PFSK-1 (cell line): ENCODE data around the gene ATP5F1D.

Experiments used
- FOXP2 ChIP-seq: optimal IDR thresholded peaks from 2 replicates; pipeline ENCODE3; 2011; ENCODE audit warnings: borderline replicate concordance, control low read depth, inconsistent platforms; ENCODE audit not compliant: insufficient read depth; ENCODE audit errors: extremely low read length, extremely low read depth
- POLR2AphosphoS5 ChIP-seq: IDR thresholded peaks from 2 replicates; pipeline ENCODE4 v1.6.1; 2012; ENCODE audit warnings: low read depth, mild to moderate bottlenecking, control low read depth, low read length, moderate library complexity
- REST ChIP-seq, 2 experiments: IDR thresholded peaks; 2 replicates each; pipeline versions ENCODE4 v1.6.1 to v1.8.0; 2011 to 2012; ENCODE audit warnings: low read depth in 2 of 2, low read length in 2 of 2, control low read depth in 1 of 2, inconsistent platforms in 1 of 2, mild to moderate bottlenecking in 1 of 2, moderate library complexity in 1 of 2; ENCODE audit not compliant: insufficient read depth in 1 of 2
- SIN3A ChIP-seq: IDR thresholded peaks from 2 replicates; pipeline ENCODE4 v1.6.1; 2012; ENCODE audit warnings: mild to moderate bottlenecking, low read length, moderate library complexity, borderline replicate concordance; ENCODE audit not compliant: insufficient read depth
- TAF1 ChIP-seq: IDR thresholded peaks from 2 replicates; pipeline ENCODE4 v1.6.1; 2012; ENCODE audit warnings: low read length, control low read depth, borderline replicate concordance; ENCODE audit not compliant: insufficient read depth

ATP5F1D gene

DNA sequence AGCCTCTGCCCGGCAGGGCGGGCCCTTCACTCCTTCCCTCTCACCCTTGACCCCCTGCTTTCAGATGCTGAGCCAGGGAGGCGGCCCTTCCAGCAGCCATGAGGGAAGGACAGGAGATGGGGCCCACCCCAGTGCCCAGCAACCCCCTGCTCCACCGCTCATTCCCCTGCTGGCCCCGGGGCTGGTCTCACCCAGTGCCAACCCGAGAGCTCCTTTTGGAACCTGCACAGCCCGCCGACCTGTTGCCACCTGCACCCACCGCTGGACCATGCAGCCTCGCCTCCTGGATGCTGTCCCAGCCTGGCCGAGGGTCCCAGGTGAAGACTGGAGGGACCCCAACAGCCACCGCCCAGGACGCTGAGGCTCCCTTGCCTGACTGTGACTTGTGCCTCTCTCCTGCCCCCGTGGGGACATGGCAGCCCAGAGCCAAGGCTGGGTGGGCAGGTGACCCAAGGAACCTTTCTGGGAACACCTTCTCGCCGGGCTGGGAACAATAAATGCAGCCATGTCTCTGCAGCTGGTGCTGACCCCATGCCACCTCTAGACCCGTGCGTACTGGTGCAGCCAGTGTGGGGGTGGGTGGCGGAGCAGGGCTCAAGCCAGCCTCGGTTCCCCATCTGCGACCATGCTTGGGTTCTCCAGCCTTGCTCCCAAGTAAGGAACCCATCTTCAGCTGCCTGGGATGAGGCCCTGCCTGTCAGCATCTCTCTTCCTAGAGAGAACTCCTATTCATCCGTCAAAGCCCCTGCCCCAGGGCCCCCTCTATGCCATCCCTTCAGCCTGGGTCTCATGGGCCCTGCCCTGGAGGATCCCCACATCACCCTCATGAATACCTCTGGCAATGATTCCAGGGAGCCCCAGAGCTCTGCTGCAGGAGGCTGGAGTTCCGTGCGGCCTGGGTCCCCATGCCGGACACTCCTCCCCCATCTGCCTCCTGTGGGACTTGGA is 37.4 kb downstream of the ATP5F1D start:
- TF ChIP-seq SIN3A: no peak
- no peak for TF ChIP-seq TAF1
- TF ChIP-seq REST (IDR thresholded peaks at IDR 0.05; ENCODE audit: insufficient read depth in 1 of 2, low read depth in 2 of 2, low read length in 2 of 2): no peak
- no peak for TF ChIP-seq FOXP2
- no peak for TF ChIP-seq POLR2AphosphoS5

DNA sequence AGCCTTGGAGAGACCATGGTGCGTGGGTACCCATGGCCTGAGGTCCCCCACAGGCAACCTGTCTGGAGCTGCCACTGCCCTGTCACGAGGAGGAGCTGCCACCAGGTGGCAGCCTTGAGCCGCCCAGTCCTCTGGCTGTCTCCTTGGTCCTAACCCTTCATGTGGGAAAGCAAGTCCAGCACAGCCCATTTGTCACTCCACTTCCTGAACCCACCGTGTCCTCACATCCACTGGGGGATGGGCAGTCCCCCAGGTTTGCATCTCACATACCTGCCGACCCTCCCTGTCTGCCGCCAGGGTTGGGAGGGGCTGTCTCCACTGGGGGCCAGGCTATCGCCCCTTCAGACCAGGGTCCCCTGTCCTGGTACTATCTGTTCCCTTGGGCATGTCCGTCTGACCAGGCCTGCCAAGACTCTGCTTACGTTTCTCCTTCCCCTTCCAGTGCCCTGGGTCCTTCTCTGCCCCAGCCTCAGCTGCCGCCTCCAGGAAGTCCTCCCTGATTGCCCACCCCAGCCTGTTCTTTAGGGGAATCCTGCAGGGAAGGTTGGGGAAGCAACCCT is 38.3 kb downstream of the ATP5F1D start:
- TF ChIP-seq POLR2AphosphoS5 (no peak; the same call in 1 of the 2 replicates), FOXP2 (peak; percentile 59), TAF1 (no peak), SIN3A (no peak), REST (IDR thresholded peaks at IDR 0.05; ENCODE audit: insufficient read depth in 1 of 2, low read depth in 2 of 2, low read length in 2 of 2) (no peak)

GRCh38 chr19:1280636-1281568 is 39.4 kb downstream of the ATP5F1D start:
- TF ChIP-seq TAF1: no peak
- no peak for TF ChIP-seq POLR2AphosphoS5
- no peak for TF ChIP-seq SIN3A
- no peak for TF ChIP-seq REST (IDR thresholded peaks at IDR 0.05; ENCODE audit: insufficient read depth in 1 of 2, low read depth in 2 of 2, low read length in 2 of 2)
- TF ChIP-seq FOXP2: no peak

GRCh38 chr19:1281569-1282287 is 40.2 kb downstream of the ATP5F1D start:
- TF ChIP-seq POLR2AphosphoS5 (no peak), TAF1 (no peak), FOXP2 (no peak), REST (IDR thresholded peaks at IDR 0.05; ENCODE audit: insufficient read depth in 1 of 2, low read depth in 2 of 2, low read length in 2 of 2) (no peak), SIN3A (no peak)
